ENCODE results near the gene APOH.

APOH gene

DNA sequence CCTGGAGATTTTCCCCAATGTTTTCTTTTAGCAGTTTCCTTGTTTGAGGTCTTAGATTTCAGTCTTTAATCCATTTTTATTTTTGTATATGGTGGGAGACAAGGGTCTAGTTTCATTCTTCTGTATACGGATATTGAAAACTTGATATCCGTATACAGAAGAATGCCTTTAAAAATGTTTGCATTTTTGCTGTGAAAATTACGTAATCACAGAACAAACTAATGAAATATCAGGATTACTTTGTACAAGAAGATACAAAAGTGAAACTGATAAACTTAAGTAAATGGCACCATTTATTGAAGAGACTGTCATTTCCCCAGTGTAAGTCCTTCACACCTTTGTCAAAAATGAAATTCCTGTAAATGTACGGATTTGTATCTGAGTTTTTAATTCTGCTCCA is 50.6 kb downstream of the APOH start:
- TF ChIP-seq, protein P1, sequence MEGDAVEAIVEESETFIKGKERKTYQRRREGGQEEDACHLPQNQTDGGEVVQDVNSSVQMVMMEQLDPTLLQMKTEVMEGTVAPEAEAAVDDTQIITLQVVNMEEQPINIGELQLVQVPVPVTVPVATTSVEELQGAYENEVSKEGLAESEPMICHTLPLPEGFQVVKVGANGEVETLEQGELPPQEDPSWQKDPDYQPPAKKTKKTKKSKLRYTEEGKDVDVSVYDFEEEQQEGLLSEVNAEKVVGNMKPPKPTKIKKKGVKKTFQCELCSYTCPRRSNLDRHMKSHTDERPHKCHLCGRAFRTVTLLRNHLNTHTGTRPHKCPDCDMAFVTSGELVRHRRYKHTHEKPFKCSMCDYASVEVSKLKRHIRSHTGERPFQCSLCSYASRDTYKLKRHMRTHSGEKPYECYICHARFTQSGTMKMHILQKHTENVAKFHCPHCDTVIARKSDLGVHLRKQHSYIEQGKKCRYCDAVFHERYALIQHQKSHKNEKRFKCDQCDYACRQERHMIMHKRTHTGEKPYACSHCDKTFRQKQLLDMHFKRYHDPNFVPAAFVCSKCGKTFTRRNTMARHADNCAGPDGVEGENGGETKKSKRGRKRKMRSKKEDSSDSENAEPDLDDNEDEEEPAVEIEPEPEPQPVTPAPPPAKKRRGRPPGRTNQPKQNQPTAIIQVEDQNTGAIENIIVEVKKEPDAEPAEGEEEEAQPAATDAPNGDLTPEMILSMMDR (IDR thresholded peaks at IDR 0.05): no peak
- no peak overlapping the region for H3K4me3 ChIP-seq
- no peak for DNase-seq (ENCODE audit: low spot score)
- H3K27ac ChIP-seq: no peak overlapping the region

DNA sequence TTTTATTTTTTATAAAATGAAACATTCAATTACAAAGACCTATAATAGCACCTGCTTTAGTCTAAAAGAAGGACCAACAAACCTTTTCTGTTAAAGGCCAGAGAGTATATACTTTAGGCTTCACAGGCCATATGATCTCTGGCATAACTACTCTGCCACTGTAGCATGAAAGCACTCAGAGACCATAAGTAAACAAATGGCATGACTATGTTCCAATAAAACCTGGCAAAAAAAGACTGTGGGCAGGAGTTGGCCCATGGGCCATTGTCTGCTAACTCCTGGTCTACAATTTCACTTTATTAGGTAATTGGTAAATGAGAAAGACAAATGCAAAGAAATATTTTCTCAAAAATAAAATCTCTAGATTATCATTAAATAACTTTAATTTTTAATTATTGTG is 52.2 kb downstream of the APOH start:
- no peak overlapping the region for H3K27ac ChIP-seq
- DNase-seq (ENCODE audit: low spot score): no peak
- H3K4me3 ChIP-seq: no peak overlapping the region
- TF ChIP-seq, protein P1 (IDR thresholded peaks at IDR 0.05): no peak

DNA sequence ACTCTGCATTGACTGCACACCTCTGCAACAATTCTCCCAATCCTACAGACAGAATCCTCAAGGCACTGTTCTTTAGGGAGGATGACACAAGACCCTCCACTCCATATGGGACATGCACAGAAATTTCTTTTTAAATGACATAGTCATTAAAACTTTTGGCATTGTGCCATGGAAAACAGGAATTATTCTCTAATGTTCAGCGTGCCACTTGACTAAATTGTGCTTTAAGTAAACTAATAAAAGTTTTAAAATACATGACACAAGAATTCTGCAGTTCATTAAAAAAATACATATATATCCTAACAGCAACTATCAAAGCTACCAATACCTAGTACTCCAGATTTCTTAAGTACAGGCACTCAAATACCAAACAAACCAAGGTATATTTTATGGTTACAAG is 53.3 kb downstream of the APOH start:
- H3K27ac ChIP-seq: no peak overlapping the region
- no peak for DNase-seq (ENCODE audit: low spot score)
- no peak overlapping the region for H3K4me3 ChIP-seq
- TF ChIP-seq, protein P1 (IDR thresholded peaks at IDR 0.05): no peak

DNA sequence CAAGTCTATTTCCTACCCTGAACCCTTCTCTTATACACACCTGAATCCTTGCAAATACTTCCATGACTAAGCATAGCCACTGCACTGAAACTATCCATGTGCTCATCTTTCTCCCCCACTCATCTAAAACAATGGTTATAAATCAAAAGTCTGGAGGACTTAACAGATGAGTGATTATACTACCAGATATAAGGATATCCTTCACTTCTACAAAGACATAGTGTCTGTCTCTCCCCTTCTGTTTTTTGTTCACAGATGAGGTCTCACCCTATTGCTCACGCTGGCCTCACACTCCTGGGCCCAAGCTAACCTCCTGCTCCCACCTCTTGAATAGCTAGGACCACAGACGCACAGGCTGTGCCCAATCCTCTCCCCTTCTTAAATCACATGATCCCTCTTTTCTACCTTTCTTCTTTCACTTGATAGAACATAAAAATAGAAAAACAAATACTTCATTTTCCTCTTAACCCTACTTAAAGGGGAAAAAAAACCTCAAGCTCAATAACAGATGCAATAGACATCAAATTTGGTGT is 56.5 kb downstream of the APOH start:
- DNase-seq (ENCODE audit: low spot score): no peak
- H3K27ac ChIP-seq: no peak overlapping the region
- H3K4me3 ChIP-seq: no peak overlapping the region
- TF ChIP-seq, protein P1 (IDR thresholded peaks at IDR 0.05): no peak

DNA sequence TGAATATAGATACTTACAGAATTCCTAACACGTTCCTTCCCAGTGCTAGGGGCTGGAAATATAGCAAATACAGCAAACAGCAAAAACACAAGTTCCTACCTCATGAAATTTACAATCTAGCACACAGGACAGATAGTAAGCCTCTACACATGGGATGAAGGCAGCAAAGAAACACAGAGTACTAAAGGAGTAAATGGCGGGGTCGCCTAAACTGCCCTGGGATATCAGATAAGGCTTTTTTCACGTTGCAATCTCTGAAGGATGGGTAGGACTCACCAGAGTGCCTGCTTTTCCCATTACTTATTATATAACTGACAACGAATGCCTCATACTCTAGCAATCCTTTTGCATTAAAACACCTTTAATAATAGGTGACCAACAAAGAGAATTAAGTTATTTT is 57.1 kb downstream of the APOH start:
- no peak for DNase-seq (ENCODE audit: low spot score)
- TF ChIP-seq, protein P1 (IDR thresholded peaks at IDR 0.05): no peak
- H3K4me3 ChIP-seq: no peak overlapping the region
- H3K27ac ChIP-seq: no peak overlapping the region

DNA sequence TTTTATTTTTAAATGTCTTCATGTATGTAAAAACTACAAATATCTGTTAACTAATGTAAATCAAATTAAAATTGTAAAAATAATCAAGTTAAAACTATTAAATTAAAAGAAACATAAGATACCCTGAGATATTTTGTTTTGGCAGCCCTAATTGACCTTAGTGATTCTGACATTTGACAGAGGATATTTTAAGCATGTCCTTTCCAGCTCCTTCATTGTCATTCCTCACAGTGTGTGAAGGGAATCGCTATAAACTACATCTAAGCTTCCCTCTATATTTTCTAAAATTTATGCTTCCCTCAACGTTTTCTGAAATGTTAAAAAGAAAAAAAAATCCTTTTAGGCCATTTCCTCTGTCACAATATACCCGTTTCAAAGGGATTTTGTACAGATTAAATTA is 57.5 kb downstream of the APOH start:
- Histone ChIP-seq H3K4me3 (no peak overlapping the region), H3K27ac (no peak overlapping the region)
- DNase-seq (ENCODE audit: low spot score): no peak
- TF ChIP-seq, protein P1 (IDR thresholded peaks at IDR 0.05): no peak

DNA sequence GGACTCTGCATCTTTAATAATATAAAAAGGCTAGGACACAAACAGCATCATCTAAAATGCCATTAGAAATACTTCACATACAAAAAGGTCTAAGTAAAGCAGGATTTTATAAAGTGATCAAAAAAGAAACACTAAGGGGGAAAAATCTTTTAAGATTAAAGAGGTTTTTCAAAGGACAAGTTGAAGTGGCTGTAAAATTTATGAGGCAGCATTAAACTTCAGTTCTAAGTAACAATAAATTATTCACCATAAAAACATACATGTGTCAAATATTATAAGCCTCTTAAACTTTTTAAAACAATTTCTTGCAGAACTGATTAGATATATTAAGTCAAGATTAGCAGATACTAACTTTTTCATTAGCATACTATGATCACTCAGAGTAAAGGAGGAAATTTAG is 58.0 kb downstream of the APOH start:
- DNase-seq (ENCODE audit: low spot score): no peak
- Histone ChIP-seq H3K4me3 (no peak overlapping the region), H3K27ac (no peak overlapping the region)
- TF ChIP-seq, protein P1 (IDR thresholded peaks at IDR 0.05): no peak

All from coronary artery (tissue), 2 donors.